ENCODE results near the gene COL27A1. TPM values are rescaled to one million over a fixed set of nuclear protein-coding genes. Genes with fewer than 3 reads are reported as not detected.

COL27A1 gene
- polyA plus RNA-seq, 1 of the 3 experiments (the other 2 are of a cell fraction) = 8.7 TPM

DNA sequence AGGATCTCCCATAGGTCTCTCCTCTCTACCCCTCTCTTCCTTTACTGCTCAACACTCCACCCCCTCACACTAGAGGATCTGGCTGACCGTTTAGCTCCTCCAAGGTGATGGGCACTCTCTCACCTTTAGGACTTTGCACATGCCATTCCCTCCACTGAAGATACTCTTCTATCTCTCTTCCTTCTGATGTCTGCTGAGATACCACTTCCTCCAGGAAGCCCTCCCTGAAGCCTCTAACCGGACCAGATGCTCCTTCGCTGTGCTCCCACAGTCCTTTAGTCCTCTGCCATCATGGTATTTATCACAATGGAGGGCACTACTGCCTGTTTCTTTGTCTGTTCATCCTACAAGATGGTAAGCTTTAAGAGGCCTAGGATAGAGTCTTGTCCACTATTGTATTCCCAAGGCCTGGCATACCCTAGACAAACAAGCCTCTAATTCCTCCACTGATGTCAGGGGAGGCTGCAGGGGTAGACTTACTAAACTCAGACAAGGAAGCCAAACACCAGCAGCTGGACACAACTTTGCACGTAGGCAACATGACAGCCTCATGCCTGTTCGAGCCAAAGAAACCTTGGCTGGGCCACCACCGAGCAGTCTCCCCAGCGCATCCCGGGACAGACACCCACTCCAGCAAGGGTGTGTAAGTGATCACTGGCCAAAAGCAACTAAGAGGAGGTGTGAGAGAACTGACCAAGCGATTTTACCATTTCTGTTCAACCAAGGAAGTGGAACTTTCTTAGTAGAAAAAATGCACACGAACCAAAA lies 194.6 kb downstream of the COL27A1 start:
- Histone ChIP-seq H3F3A (replicated peaks; ENCODE audit: insufficient read depth) (peaks cover 10% of the 10 kb centered on the region), H2AFZ (ENCODE audit: low read depth) (peak overlapping the region; percentile 76), H3K79me2 (ENCODE audit: insufficient read depth) (no peaks in the 10 kb centered on the region), H3K9me3 (no peaks in the 10 kb centered on the region), H3K9ac (no peak overlapping the region), H3K9me2 (no peaks in the 10 kb centered on the region), H3K36me3 (replicated peaks in 1 of 2; ENCODE audit: control insufficient read depth in 1 of 2, insufficient read depth in 2 of 2, low read length in 1 of 2) (no peaks in the 10 kb centered on the region), H4K20me1 (ENCODE audit: insufficient read depth) (no peaks in the 10 kb centered on the region), H3K27ac (ENCODE audit: low read depth in 2 of 2, low read length in 1 of 2) (peak overlapping the region in 1 of 2 experiments; percentile 85; a peak in 2 of 4 replicates), H3K4me1 (ENCODE audit: control insufficient read depth in 1 of 2, insufficient read depth in 2 of 2, low read depth in 1 of 2, low read length in 1 of 2) (peaks cover 0 to 15% of the 10 kb centered on the region in 2 experiments; a peak in 3 of 4 replicates), H3K4me2 (peak overlapping the region; percentile 59), H3K27me3 (ENCODE audit: insufficient read depth) (no peaks in the 10 kb centered on the region), H3K4me3 (ENCODE audit: low read depth in 2 of 2, low read length in 1 of 2) (no peak overlapping the region)
- TF ChIP-seq YY1 (IDR thresholded peaks at IDR 0.05; ENCODE audit: low read depth) (no peak), RAD21 (IDR thresholded peaks at IDR 0.05; ENCODE audit: low read length) (no peak), REST (IDR thresholded peaks at IDR 0.05; ENCODE audit: low read depth, low read length) (no peak), TAF1 (IDR thresholded peaks at IDR 0.05; ENCODE audit: borderline replicate concordance, low read depth, low read length) (no peak), ELF1 (IDR thresholded peaks at IDR 0.05) (no peak), SMC3 (IDR thresholded peaks at IDR 0.05; ENCODE audit: low read depth, low read length) (no peak), EZH2phosphoT487 (IDR thresholded peaks at IDR 0.05; ENCODE audit: borderline replicate concordance, low read depth) (no peak), SIN3A (IDR thresholded peaks at IDR 0.05; ENCODE audit: borderline replicate concordance, low read depth, low read length) (no peak), GATA2 (CRISPR knock-in tag; IDR thresholded peaks at IDR 0.05) (no peak), RXRA (IDR thresholded peaks at IDR 0.05; ENCODE audit: borderline replicate concordance, low read depth) (no peak), TEAD4 (IDR thresholded peaks at IDR 0.05; ENCODE audit: borderline replicate concordance, insufficient read depth) (no peak), USF1 (IDR thresholded peaks at IDR 0.05; ENCODE audit: borderline replicate concordance, low read depth) (no peak), FOSL2 (IDR thresholded peaks at IDR 0.05; ENCODE audit: borderline replicate concordance, low read depth) (no peak), MAX (IDR thresholded peaks at IDR 0.05; ENCODE audit: low read depth) (no peak), NFIC (IDR thresholded peaks at IDR 0.05; ENCODE audit: borderline replicate concordance) (no peak), FOXM1 (IDR thresholded peaks at IDR 0.05; ENCODE audit: low read depth) (no peak)
- TF ChIP-seq, protein P1, sequence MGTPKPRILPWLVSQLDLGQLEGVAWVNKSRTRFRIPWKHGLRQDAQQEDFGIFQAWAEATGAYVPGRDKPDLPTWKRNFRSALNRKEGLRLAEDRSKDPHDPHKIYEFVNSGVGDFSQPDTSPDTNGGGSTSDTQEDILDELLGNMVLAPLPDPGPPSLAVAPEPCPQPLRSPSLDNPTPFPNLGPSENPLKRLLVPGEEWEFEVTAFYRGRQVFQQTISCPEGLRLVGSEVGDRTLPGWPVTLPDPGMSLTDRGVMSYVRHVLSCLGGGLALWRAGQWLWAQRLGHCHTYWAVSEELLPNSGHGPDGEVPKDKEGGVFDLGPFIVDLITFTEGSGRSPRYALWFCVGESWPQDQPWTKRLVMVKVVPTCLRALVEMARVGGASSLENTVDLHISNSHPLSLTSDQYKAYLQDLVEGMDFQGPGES (IDR thresholded peaks at IDR 0.05; ENCODE audit: low read depth, low read length) = no peak
- WGBS (ENCODE audit: low lambda C conversion rate) = 91% methylated on average over 10 of the region's 10 CpGs
- POLR2A ChIA-PET = no interaction called here
- CTCF ChIA-PET = no interaction called here
- DNase-seq = no peak
